ENCODE results near the gene GRIA3. TPM values are rescaled to one million over a fixed set of nuclear protein-coding genes. Genes with fewer than 3 reads are reported as not detected.
"Not testable (repeated sequence)": the region's sequence is repeated elsewhere in the genome, so short reads cannot be mapped to it uniquely, and the experiment has no call there.

Gene GRIA3
- total RNA-seq, 1 donor from 2014 or later = 18.6 TPM

DNA sequence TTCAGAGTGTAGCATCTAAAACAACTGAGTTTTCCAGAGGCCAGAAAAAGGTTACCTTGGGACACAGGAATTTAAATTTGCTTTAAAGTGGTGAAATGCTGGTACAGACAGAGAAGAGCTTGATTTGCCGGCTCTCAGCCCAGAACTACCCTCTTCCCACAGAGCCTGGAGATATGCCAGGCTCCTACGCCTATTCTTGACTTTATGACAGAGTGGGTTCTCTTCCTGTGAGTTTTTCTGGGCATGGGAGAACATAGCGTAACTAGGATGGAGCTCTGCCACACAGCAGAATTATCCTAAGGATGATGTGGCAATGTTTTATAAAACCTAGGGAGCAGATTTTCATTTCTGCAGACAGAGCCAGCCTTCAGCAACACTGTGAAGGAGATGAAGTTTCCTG lies 241.8 kb downstream of the GRIA3 start:
- no peak overlapping the region for H3K27ac Mint-ChIP-seq (ENCODE audit: unreplicated experiment)
- Histone ChIP-seq H3K4me1 (ENCODE audit: insufficient read depth, low read length) (peaks cover 11% of the 10 kb centered on the region), H3K9me3 (ENCODE audit: insufficient read depth, low read depth, low read length) (no peaks in the 10 kb centered on the region), H3K9ac (ENCODE audit: low read length) (no peak overlapping the region), H3K27me3 (ENCODE audit: insufficient read depth, low read length) (no peaks in the 10 kb centered on the region), H3K36me3 (ENCODE audit: insufficient read depth, low read length) (no peaks in the 10 kb centered on the region), H2AFZ (ENCODE audit: low read depth, low read length) (no peak overlapping the region), H3K4me2 (ENCODE audit: low read length) (peak overlapping the region; percentile 41), H3K79me2 (ENCODE audit: insufficient read depth, low read length) (no peaks in the 10 kb centered on the region), H4K20me1 (ENCODE audit: insufficient read depth, low read length) (no peaks in the 10 kb centered on the region), H3K4me3 (ENCODE audit: insufficient read depth, low read depth, low read length) (no peak overlapping the region), H3K27ac (ENCODE audit: low read depth, low read length) (no peak overlapping the region)
- no peak overlapping the region for H3K4me3 Mint-ChIP-seq (ENCODE audit: unreplicated experiment)
- FAIRE-seq (peak; percentile 49), DNase-seq (ENCODE audit: low read depth) (peak; percentile 50)
- H3K4me1 Mint-ChIP-seq (ENCODE audit: low read depth, unreplicated experiment) = peaks cover 12% of the 10 kb centered on the region
- TF ChIP-seq EZH2 (IDR thresholded peaks at IDR 0.05; ENCODE audit: insufficient read depth, low read length) = no peak
- no peak for TF ChIP-seq CTCF (IDR thresholded peaks at IDR 0.05; ENCODE audit: insufficient read depth, low read depth, low read length)
- no peaks in the 10 kb centered on the region for H3K36me3 Mint-ChIP-seq (ENCODE audit: low read depth, unreplicated experiment)
- H3K27me3 Mint-ChIP-seq (ENCODE audit: low read depth, unreplicated experiment) = no peaks in the 10 kb centered on the region
- H3K9me3 Mint-ChIP-seq (ENCODE audit: unreplicated experiment) = no peaks in the 10 kb centered on the region

GRCh38 chrX:123432361-123433150 lies 248.5 kb downstream of the GRIA3 start:
- Mint-ChIP-seq H3K36me3 (ENCODE audit: low read depth, unreplicated experiment) (peaks cover 1% of the 10 kb centered on the region), H3K9me3 (ENCODE audit: unreplicated experiment) (no peaks in the 10 kb centered on the region), H3K27me3 (ENCODE audit: low read depth, unreplicated experiment) (no peaks in the 10 kb centered on the region), H3K27ac (ENCODE audit: unreplicated experiment) (no peak overlapping the region), H3K4me1 (ENCODE audit: low read depth, unreplicated experiment) (no peaks in the 10 kb centered on the region), H3K4me3 (ENCODE audit: unreplicated experiment) (no peak overlapping the region)
- TF ChIP-seq EZH2 (IDR thresholded peaks at IDR 0.05; ENCODE audit: insufficient read depth, low read length) (no peak), CTCF (IDR thresholded peaks at IDR 0.05; ENCODE audit: insufficient read depth, low read depth, low read length) (no peak)
- Histone ChIP-seq H3K4me2 (ENCODE audit: low read length) (no peak overlapping the region), H3K79me2 (ENCODE audit: insufficient read depth, low read length) (no peaks in the 10 kb centered on the region), H3K27me3 (ENCODE audit: insufficient read depth, low read length) (no peaks in the 10 kb centered on the region), H3K4me1 (ENCODE audit: insufficient read depth, low read length) (no peaks in the 10 kb centered on the region), H2AFZ (ENCODE audit: low read depth, low read length) (no peak overlapping the region), H3K9ac (ENCODE audit: low read length) (no peak overlapping the region), H4K20me1 (ENCODE audit: insufficient read depth, low read length) (no peaks in the 10 kb centered on the region), H3K27ac (ENCODE audit: low read depth, low read length) (no peak overlapping the region), H3K4me3 (ENCODE audit: insufficient read depth, low read depth, low read length) (no peak overlapping the region), H3K36me3 (ENCODE audit: insufficient read depth, low read length) (no peaks in the 10 kb centered on the region), H3K9me3 (ENCODE audit: insufficient read depth, low read depth, low read length) (no peaks in the 10 kb centered on the region)
- peak; percentile 93 for FAIRE-seq
- no peak for DNase-seq (ENCODE audit: low read depth)

DNA sequence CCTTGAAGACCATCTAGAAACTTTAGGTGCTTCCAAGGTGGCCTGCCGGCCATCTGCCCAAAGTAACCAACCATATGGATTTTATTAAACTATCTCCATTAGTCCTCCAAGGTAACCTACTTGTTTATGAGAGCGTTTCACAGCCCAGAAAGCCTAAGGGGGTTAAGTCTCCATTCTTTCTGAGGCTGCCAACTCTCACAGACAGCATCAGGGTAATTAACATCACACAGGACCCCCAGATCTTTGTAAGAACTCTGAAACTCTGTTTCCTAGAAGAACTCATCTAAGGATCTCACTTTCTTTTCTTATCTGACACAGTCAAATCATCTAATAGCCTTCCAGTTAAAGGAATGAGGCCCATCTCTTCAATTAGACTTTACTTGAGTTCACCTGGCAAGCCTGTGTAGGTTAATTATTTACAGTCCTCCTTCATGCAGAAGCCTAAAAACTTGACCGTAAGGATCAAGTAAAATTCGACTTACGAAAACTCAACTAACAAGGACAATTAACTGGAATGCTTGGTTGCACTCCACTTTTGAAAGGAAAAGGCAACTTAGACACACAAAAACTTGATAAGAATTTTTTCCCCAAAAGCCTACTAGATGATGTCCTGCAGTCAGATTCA lies 252.5 kb downstream of the GRIA3 start:
- no peak overlapping the region for H2AFZ ChIP-seq (ENCODE audit: low read depth, low read length)
- no peaks in the 10 kb centered on the region for H4K20me1 ChIP-seq (ENCODE audit: insufficient read depth, low read length)
- no peak overlapping the region for H3K27ac Mint-ChIP-seq (ENCODE audit: unreplicated experiment)
- H3K4me3 Mint-ChIP-seq (ENCODE audit: unreplicated experiment) = no peak overlapping the region
- no peak overlapping the region for H3K27ac ChIP-seq (ENCODE audit: low read depth, low read length)
- no peak overlapping the region for H3K4me3 ChIP-seq (ENCODE audit: insufficient read depth, low read depth, low read length)
- H3K9ac ChIP-seq (ENCODE audit: low read length) = no peak overlapping the region
- no peaks in the 10 kb centered on the region for H3K27me3 Mint-ChIP-seq (ENCODE audit: low read depth, unreplicated experiment)
- DNase-seq (ENCODE audit: low read depth) = no peak
- no peak overlapping the region for H3K4me2 ChIP-seq (ENCODE audit: low read length)
- H3K9me3 ChIP-seq (ENCODE audit: insufficient read depth, low read depth, low read length) = no peaks in the 10 kb centered on the region
- no peak for FAIRE-seq
- no peaks in the 10 kb centered on the region for H3K36me3 ChIP-seq (ENCODE audit: insufficient read depth, low read length)
- H3K79me2 ChIP-seq (ENCODE audit: insufficient read depth, low read length) = no peaks in the 10 kb centered on the region
- peaks cover 2% of the 10 kb centered on the region for H3K9me3 Mint-ChIP-seq (ENCODE audit: unreplicated experiment)
- no peaks in the 10 kb centered on the region for H3K4me1 Mint-ChIP-seq (ENCODE audit: low read depth, unreplicated experiment)
- peaks cover 2% of the 10 kb centered on the region for H3K36me3 Mint-ChIP-seq (ENCODE audit: low read depth, unreplicated experiment)
- no peaks in the 10 kb centered on the region for H3K27me3 ChIP-seq (ENCODE audit: insufficient read depth, low read length)
- TF ChIP-seq CTCF (IDR thresholded peaks at IDR 0.05; ENCODE audit: insufficient read depth, low read depth, low read length) = no peak
- no peak for TF ChIP-seq EZH2 (IDR thresholded peaks at IDR 0.05; ENCODE audit: insufficient read depth, low read length)
- H3K4me1 ChIP-seq (ENCODE audit: insufficient read depth, low read length) = no peaks in the 10 kb centered on the region

GRCh38 chrX:123439926-123440325 lies 255.8 kb downstream of the GRIA3 start:
- not testable (repeated sequence) for H3K4me3 Mint-ChIP-seq (ENCODE audit: unreplicated experiment); H3K4me3 ChIP-seq (ENCODE audit: insufficient read depth, low read depth, low read length); H3K27me3 ChIP-seq (ENCODE audit: insufficient read depth, low read length); H3K9ac ChIP-seq (ENCODE audit: low read length); DNase-seq (ENCODE audit: low read depth); H2AFZ ChIP-seq (ENCODE audit: low read depth, low read length); H3K9me3 Mint-ChIP-seq (ENCODE audit: unreplicated experiment); H3K27ac Mint-ChIP-seq (ENCODE audit: unreplicated experiment); H3K4me2 ChIP-seq (ENCODE audit: low read length); H3K4me1 ChIP-seq (ENCODE audit: insufficient read depth, low read length); H3K79me2 ChIP-seq (ENCODE audit: insufficient read depth, low read length); H3K4me1 Mint-ChIP-seq (ENCODE audit: low read depth, unreplicated experiment); H3K27ac ChIP-seq (ENCODE audit: low read depth, low read length); H4K20me1 ChIP-seq (ENCODE audit: insufficient read depth, low read length); H3K36me3 ChIP-seq (ENCODE audit: insufficient read depth, low read length); H3K36me3 Mint-ChIP-seq (ENCODE audit: low read depth, unreplicated experiment); H3K27me3 Mint-ChIP-seq (ENCODE audit: low read depth, unreplicated experiment); H3K9me3 ChIP-seq (ENCODE audit: insufficient read depth, low read depth, low read length)
- FAIRE-seq = peak; percentile 93
